ENCODE results near the gene GPD2. TPM values are rescaled to one million over a fixed set of nuclear protein-coding genes. Genes with fewer than 3 reads are reported as not detected.

Gene GPD2
- total and polyA plus RNA-seq, 2 of the 4 experiments (the other 2 are of a cell fraction): 20.4 to 100 TPM

GRCh38 chr2:156630579-156631337 lies 194.6 kb downstream of the GPD2 start:
- no peak overlapping the region for H4K8ac ChIP-seq (ENCODE audit: low read depth in 2 of 2, low read length in 2 of 2)
- TF ChIP-seq FOS (IDR thresholded peaks at IDR 0.05; ENCODE audit: low read depth, low read length): no peak
- TF ChIP-seq MAFK (IDR thresholded peaks at IDR 0.05; ENCODE audit: low read depth, low read length): no peak
- TF ChIP-seq USF2 (IDR thresholded peaks at IDR 0.05; ENCODE audit: low read depth, low read length): no peak
- no peak for TF ChIP-seq SMC3 (IDR thresholded peaks at IDR 0.05; ENCODE audit: low read depth, low read length)
- no peak for TF ChIP-seq BHLHE40 (IDR thresholded peaks at IDR 0.05; ENCODE audit: low read depth, low read length)
- no peaks in the 10 kb centered on the region for H3K36me3 ChIP-seq (ENCODE audit: control insufficient read depth, insufficient read depth, low read length)
- dilution Hi-C loops (cut with HindIII; ENCODE audit: low sequenced_read_pairs, unreplicated experiment) (no loop called here), in situ Hi-C loops (cut with MboI; ENCODE audit: low sequenced_read_pairs) (no loop called here), intact Hi-C loops (cut with micrococcal nuclease) (no loop called here)
- H2AK9ac ChIP-seq (replicated peaks; ENCODE audit: low read depth, low read length, poor library complexity): no peak overlapping the region
- H3K27ac ChIP-seq (ENCODE audit: insufficient read depth, low read length): no peak overlapping the region
- no peak overlapping the region for H3K4me3 ChIP-seq (ENCODE audit: insufficient read depth, low read depth, low read length)
- WGBS, 2 experiments (ENCODE audit: extremely low coverage in 2 of 2, insufficient read length in 1 of 2): no CpG with 5 or more reads among the region's 1 CpG
- no peaks in the 10 kb centered on the region for H3K9me1 ChIP-seq (ENCODE audit: insufficient read depth, low read length)
- ATAC-seq (ENCODE audit: low read depth): no peak
- H2AK5ac ChIP-seq (ENCODE audit: low read depth, low read length): no peak overlapping the region
- H2BK20ac ChIP-seq (ENCODE audit: low read depth, low read length): no peak overlapping the region
- H3K14ac ChIP-seq (replicated peaks; ENCODE audit: low read depth, low read length): no peak overlapping the region
- ChIA-PET CTCF (interaction anchor here (1.1 kb wide), 1 partner anchor 458 kb away, joined by 3 read pairs; no protein-coding TSS in a partner anchor), POLR2A (ENCODE audit: unreplicated experiment) (no interaction called here)
- no peak overlapping the region for H4K5ac ChIP-seq (ENCODE audit: low read depth, low read length)
- H3K9me3 ChIP-seq (ENCODE audit: control insufficient read depth, insufficient read depth, low read length): no peaks in the 10 kb centered on the region
- no peak overlapping the region for H2BK5ac ChIP-seq (ENCODE audit: low read depth, low read length, poor library complexity, severe bottlenecking)
- H3K9ac ChIP-seq (ENCODE audit: low read depth, low read length): no peak overlapping the region
- H3K4ac ChIP-seq (ENCODE audit: low read depth, low read length): no peak overlapping the region
- no peak overlapping the region for H4K91ac ChIP-seq (ENCODE audit: insufficient read depth, low read depth, low read length)
- H4K20me1 ChIP-seq (ENCODE audit: insufficient read depth, low read length): no peaks in the 10 kb centered on the region
- BruUV-seq (replicated peaks): no TSS peak
- H2BK120ac ChIP-seq (ENCODE audit: low read depth, low read length): no peak overlapping the region
- no peak overlapping the region for H3K4me2 ChIP-seq (ENCODE audit: low read depth, low read length)
- no peak overlapping the region for H3K56ac ChIP-seq (ENCODE audit: extremely low read depth, insufficient read depth, low read length)
- no peak for DNase-seq
- no peak overlapping the region for H2BK15ac ChIP-seq (ENCODE audit: low read depth, low read length)
- no peaks in the 10 kb centered on the region for H3K27me3 ChIP-seq (ENCODE audit: control insufficient read depth, insufficient read depth, low read length)
- no peak overlapping the region for H3K23ac ChIP-seq (ENCODE audit: low read depth, low read length)
- H2AFZ ChIP-seq (replicated peaks; ENCODE audit: low read length, poor library complexity): no peak overlapping the region
- no peaks in the 10 kb centered on the region for H3K4me1 ChIP-seq (ENCODE audit: control insufficient read depth, insufficient read depth, low read length)
- H3K18ac ChIP-seq (ENCODE audit: low read depth, low read length): no peak overlapping the region
- no peaks in the 10 kb centered on the region for H3K79me1 ChIP-seq (ENCODE audit: low read depth in 1 of 2, low read length in 2 of 2)

All from IMR-90 (cell line).